Mammary epithelial cell (primary cell): Measurements from ENCODE around the gene SLC1A2.

Source experiments
- EZH2 ChIP-seq: IDR thresholded peaks from 2 replicates; pipeline ENCODE4 v1.6.1; 2012; ENCODE audit warnings: low read length, inconsistent platforms, borderline replicate concordance
- TF ChIP-seq, protein P1 (sequence below), 2 donors: IDR thresholded peaks in 1 of 2; conservative IDR thresholded peaks in 1 of 2; 2 replicates each; pipeline ENCODE4 v1.5.1; 2011 to 2012; ENCODE audit warnings: inconsistent platforms in 2 of 2, low read length in 2 of 2, mild to moderate bottlenecking in 2 of 2, control low read depth in 1 of 2, low read depth in 1 of 2; ENCODE audit not compliant: insufficient read depth in 1 of 2; ENCODE audit errors: extremely low read depth in 1 of 2

DNA sequence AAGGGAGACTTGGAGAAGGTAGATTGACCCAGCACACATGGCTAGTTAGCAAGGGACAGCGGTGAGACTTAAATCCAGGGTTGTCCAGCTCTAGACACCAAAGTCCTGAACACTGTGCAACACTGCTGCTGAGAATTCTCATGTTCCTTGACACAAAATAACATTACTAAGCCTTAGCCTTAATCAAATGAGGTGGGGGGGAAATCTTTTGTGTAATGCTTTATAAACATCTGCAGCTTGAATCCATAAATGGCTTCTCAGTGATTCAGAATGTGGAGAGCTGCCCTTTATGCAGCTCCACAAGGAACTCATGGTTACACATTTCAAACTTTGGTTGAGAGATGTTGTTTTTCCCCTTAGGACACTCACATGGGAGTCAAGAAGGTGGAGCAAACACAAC lies 200.4 kb downstream of the SLC1A2 start:
- TF ChIP-seq, protein P1, sequence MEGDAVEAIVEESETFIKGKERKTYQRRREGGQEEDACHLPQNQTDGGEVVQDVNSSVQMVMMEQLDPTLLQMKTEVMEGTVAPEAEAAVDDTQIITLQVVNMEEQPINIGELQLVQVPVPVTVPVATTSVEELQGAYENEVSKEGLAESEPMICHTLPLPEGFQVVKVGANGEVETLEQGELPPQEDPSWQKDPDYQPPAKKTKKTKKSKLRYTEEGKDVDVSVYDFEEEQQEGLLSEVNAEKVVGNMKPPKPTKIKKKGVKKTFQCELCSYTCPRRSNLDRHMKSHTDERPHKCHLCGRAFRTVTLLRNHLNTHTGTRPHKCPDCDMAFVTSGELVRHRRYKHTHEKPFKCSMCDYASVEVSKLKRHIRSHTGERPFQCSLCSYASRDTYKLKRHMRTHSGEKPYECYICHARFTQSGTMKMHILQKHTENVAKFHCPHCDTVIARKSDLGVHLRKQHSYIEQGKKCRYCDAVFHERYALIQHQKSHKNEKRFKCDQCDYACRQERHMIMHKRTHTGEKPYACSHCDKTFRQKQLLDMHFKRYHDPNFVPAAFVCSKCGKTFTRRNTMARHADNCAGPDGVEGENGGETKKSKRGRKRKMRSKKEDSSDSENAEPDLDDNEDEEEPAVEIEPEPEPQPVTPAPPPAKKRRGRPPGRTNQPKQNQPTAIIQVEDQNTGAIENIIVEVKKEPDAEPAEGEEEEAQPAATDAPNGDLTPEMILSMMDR (conservative IDR thresholded peaks at IDR 0.05 in 1 of 2, IDR thresholded peaks at IDR 0.05 in 1 of 2; ENCODE audit: extremely low read depth in 1 of 2, insufficient read depth in 1 of 2, low read depth in 1 of 2, low read length in 2 of 2): no peak
- TF ChIP-seq EZH2: no peak
